Measurements from ENCODE around the gene IRF1.
A peak's percentile ranks its signal among the peaks of the same experiment; 100 is the strongest.
"Not testable (repeated sequence)": the region's sequence is repeated elsewhere in the genome, so short reads cannot be mapped to it uniquely, and the experiment has no call there.

Gene IRF1

GRCh38 chr5:132490484-132491367, at the start of gene IRF1:
Gene IRF1 (minus strand): TSS chr5:132490773. CDS start chr5:132489478, 1,295 bp downstream.
- DNase-seq, result peak; percentile 87

- no peak for DNase-seq
Measured at GRCh38 chr5:132540149-132540548, 49.6 kb upstream of the IRF1 start.

GRCh38 chr5:132539716-132540115, 49.1 kb upstream of the IRF1 start:
- DNase-seq, result no peak

GRCh38 chr5:132530946-132531345, 40.4 kb upstream of the IRF1 start:
- DNase-seq, result no peak

GRCh38 chr5:132528866-132529634, 38.5 kb upstream of the IRF1 start:
- no peak for DNase-seq

GRCh38 chr5:132528021-132528420, 37.4 kb upstream of the IRF1 start:
- DNase-seq, result no peak

GRCh38 chr5:132526974-132527564, 36.5 kb upstream of the IRF1 start:
- no peak for DNase-seq

- peak; percentile 53 for DNase-seq
Measured at GRCh38 chr5:132526290-132526973, 35.9 kb upstream of the IRF1 start.

GRCh38 chr5:132525299-132525724, 34.7 kb upstream of the IRF1 start:
- no peak for DNase-seq

GRCh38 chr5:132524877-132525276, 34.3 kb upstream of the IRF1 start:
- DNase-seq, result not testable (repeated sequence)

- not testable (repeated sequence) for DNase-seq
Measured at GRCh38 chr5:132522067-132522466, 31.5 kb upstream of the IRF1 start.

- DNase-seq, result not testable (repeated sequence)
Measured at GRCh38 chr5:132513618-132514336, 23.2 kb upstream of the IRF1 start.

- DNase-seq, result peak; percentile 79
Measured at GRCh38 chr5:132510076-132510475, 19.5 kb upstream of the IRF1 start.

GRCh38 chr5:132506094-132506692, 15.6 kb upstream of the IRF1 start:
- peak; percentile 44 for DNase-seq

- no peak for DNase-seq
Measured at GRCh38 chr5:132505641-132506040, 15.1 kb upstream of the IRF1 start.

- no peak for DNase-seq
Measured at GRCh38 chr5:132504746-132505145, 14.2 kb upstream of the IRF1 start.

GRCh38 chr5:132503244-132503643, 12.7 kb upstream of the IRF1 start:
- DNase-seq, result no peak

GRCh38 chr5:132501961-132502931, 11.7 kb upstream of the IRF1 start:
- DNase-seq, result no peak

- no peak for DNase-seq
Measured at GRCh38 chr5:132501629-132501956, 11.0 kb upstream of the IRF1 start.

- peak; percentile 36 for DNase-seq
Measured at GRCh38 chr5:132500931-132501628, 10.5 kb upstream of the IRF1 start.

Data from kidney glomerular epithelial cell (primary cell).